Muscle of leg (tissue), 11 donors: ENCODE data around the gene ZNF598. TPM values are rescaled to one million over a fixed set of nuclear protein-coding genes. Genes with fewer than 3 reads are reported as not detected.

Experiments
- DNase-seq: peaks from one replicate; pipeline ENCODE4 v3.0.0; 2013
- H3K27ac ChIP-seq: one replicate; pipeline ENCODE4 v1.5.1; 2013; ENCODE audit warnings: mild to moderate bottlenecking, low read length, control low read depth
- H3K27me3 ChIP-seq: one replicate; pipeline ENCODE4 v1.6.1; 2013; ENCODE audit warnings: low read length; ENCODE audit not compliant: control insufficient read depth, insufficient read depth
- H3K36me3 ChIP-seq: one replicate; pipeline ENCODE4 v1.6.1; 2013; ENCODE audit warnings: low read length; ENCODE audit not compliant: control insufficient read depth, insufficient read depth
- H3K4me1 ChIP-seq: one replicate; pipeline ENCODE4 v1.6.1; 2013; ENCODE audit warnings: low read length; ENCODE audit not compliant: control insufficient read depth, insufficient read depth
- H3K4me3 ChIP-seq: one replicate; pipeline ENCODE4 v1.5.1; 2013; ENCODE audit warnings: low read length, control low read depth
- H3K9me3 ChIP-seq: replicated peaks from 2 replicates; pipeline ENCODE4 v1.6.1; 2013; ENCODE audit warnings: low read depth, low read length; ENCODE audit not compliant: control insufficient read depth
- WGBS: methylation state at CpG from one replicate; pipeline ENCODE4 v1.1.5; 2013; ENCODE audit warnings: missing lambda C conversion rate; ENCODE audit not compliant: insufficient coverage; 5-methylcytosine and 5-hydroxymethylcytosine counted together
- polyA plus RNA-seq, 8 donors: library from polyadenylated mRNA; unstranded; fragments of 120-200 nt; gene quantifications; one replicate each; pipeline versions ENCODE4 v1.2.1 to v1.2.3, GENCODE V29; 2013; ENCODE audit warnings: inconsistent platforms in 1 of 8, low replicate concordance in 1 of 8; ENCODE audit not compliant: insufficient read length in 8 of 8, insufficient read depth in 1 of 8
- total RNA-seq: library from RNA; stranded (reverse); fragments of 120-200 nt; gene quantifications from one replicate; pipeline ENCODE4 v1.2.4, GENCODE V29; 2013

ZNF598 gene
- total and polyA plus RNA-seq, 9 donors = 6.6 to 28.6 (median 23.5) TPM

GRCh38 chr16:1953734-1954133 lies 55.9 kb downstream of the ZNF598 start:
- peak overlapping the region; percentile 74 for H3K27ac ChIP-seq
- H3K27me3 ChIP-seq = no peaks in the 10 kb centered on the region
- peak overlapping the region; percentile 14 for H3K4me3 ChIP-seq
- no peaks in the 10 kb centered on the region for H3K9me3 ChIP-seq
- no peaks in the 10 kb centered on the region for H3K36me3 ChIP-seq
- peaks cover 35% of the 10 kb centered on the region for H3K4me1 ChIP-seq
- DNase-seq = no peak
- WGBS = 83% methylated on average over 22 of the region's 22 CpGs

- Histone ChIP-seq H3K9me3 (no peaks in the 10 kb centered on the region), H3K4me3 (no peak overlapping the region), H3K27me3 (no peaks in the 10 kb centered on the region), H3K4me1 (peaks cover 43% of the 10 kb centered on the region), H3K27ac (peak overlapping the region; percentile 56), H3K36me3 (no peaks in the 10 kb centered on the region)
- 82% methylated on average over 19 of the region's 19 CpGs for WGBS
- DNase-seq = no peak
Observed at GRCh38 chr16:1950559-1950958, 59.1 kb downstream of the ZNF598 start.

GRCh38 chr16:1950047-1950446 lies 59.6 kb downstream of the ZNF598 start:
- H3K27ac ChIP-seq = peak overlapping the region; percentile 56
- peak; percentile 50 for DNase-seq
- no peaks in the 10 kb centered on the region for H3K27me3 ChIP-seq
- H3K4me1 ChIP-seq = peaks cover 43% of the 10 kb centered on the region
- WGBS = 64% methylated on average over 6 of the region's 7 CpGs
- no peak overlapping the region for H3K4me3 ChIP-seq
- no peaks in the 10 kb centered on the region for H3K36me3 ChIP-seq
- no peaks in the 10 kb centered on the region for H3K9me3 ChIP-seq

- no peak for DNase-seq
- Histone ChIP-seq H3K9me3 (no peaks in the 10 kb centered on the region), H3K4me1 (peaks cover 38% of the 10 kb centered on the region), H3K27me3 (no peaks in the 10 kb centered on the region), H3K36me3 (no peaks in the 10 kb centered on the region), H3K27ac (no peak overlapping the region), H3K4me3 (no peak overlapping the region)
- WGBS = 94% methylated on average over 7 of the region's 11 CpGs
Observed at GRCh38 chr16:1949507-1949906, 60.1 kb downstream of the ZNF598 start.

Other genes with a start within 250 kb of the ZNF598 start
Only the 30 nearest of the 33 such genes appear.
- 45.7 TPM for gene MRPS34, start 236.7 kb downstream of the ZNF598 start, total RNA-seq
- gene MRPS34, start 236.7 kb downstream of the ZNF598 start, polyA plus RNA-seq = 10 to 100 TPM; 44.7 to 57.8 (median 52.2) TPM
- 34.2 TPM for gene SPSB3, start 227.2 kb downstream of the ZNF598 start, total RNA-seq
- 10 to 100 TPM; 21.0 to 35.1 (median 24.5) TPM for gene SPSB3, start 227.2 kb downstream of the ZNF598 start, polyA plus RNA-seq
- 58.0 TPM for gene NUBP2, start 226.9 kb downstream of the ZNF598 start, total RNA-seq
- gene NUBP2, start 226.9 kb downstream of the ZNF598 start, polyA plus RNA-seq = 10 to 100 TPM; 40.6 to 59.7 (median 47.7) TPM
- gene IGFALS, start 216.1 kb downstream of the ZNF598 start, total RNA-seq = 0.22 TPM
- 1 to 10 TPM in 1 of 8 donors, under 1 TPM in 7; 0.11 to 1.1 (median 0.28) TPM for gene IGFALS, start 216.1 kb downstream of the ZNF598 start, polyA plus RNA-seq
- 36.1 TPM for gene HAGH, start 183.0 kb downstream of the ZNF598 start, total RNA-seq
- gene HAGH, start 183.0 kb downstream of the ZNF598 start, polyA plus RNA-seq = 10 to 100 TPM; 34.6 to 48.6 (median 39.5) TPM
- gene FAHD1, start 182.6 kb downstream of the ZNF598 start, total RNA-seq = 27.7 TPM
- gene FAHD1, start 182.6 kb downstream of the ZNF598 start, polyA plus RNA-seq = 10 to 100 TPM; 19.7 to 25.6 (median 21.9) TPM
- gene MEIOB, start 137.7 kb downstream of the ZNF598 start, total RNA-seq = not detected
- under 1 TPM in 7 of 8 donors, not detected in 1; 0.22 to 0.87 (median 0.55) TPM for gene MEIOB, start 137.7 kb downstream of the ZNF598 start, polyA plus RNA-seq
- gene HS3ST6, start 91.4 kb downstream of the ZNF598 start, total RNA-seq = not detected
- 1 to 10 TPM in 1 of 8 donors, not detected in 7; 1.7 TPM for gene HS3ST6, start 91.4 kb downstream of the ZNF598 start, polyA plus RNA-seq
- gene MSRB1, start 66.6 kb downstream of the ZNF598 start, total RNA-seq = 16.3 TPM
- gene MSRB1, start 66.6 kb downstream of the ZNF598 start, polyA plus RNA-seq = 10 to 100 TPM; 24.2 to 40.7 (median 29.1) TPM
- 43.0 TPM for gene RPL3L, start 55.1 kb downstream of the ZNF598 start, total RNA-seq
- gene RPL3L, start 55.1 kb downstream of the ZNF598 start, polyA plus RNA-seq = 10 to 100 TPM; 11.9 to 63.0 (median 33.4) TPM
- gene NDUFB10, start 50.3 kb downstream of the ZNF598 start, total RNA-seq = 142 TPM
- gene NDUFB10, start 50.3 kb downstream of the ZNF598 start, polyA plus RNA-seq = 100 to 1,000 TPM in 7 of 8 donors, 10 to 100 TPM in 1; 95.4 to 162 (median 128) TPM
- 2,334 TPM for gene RPS2, start 45.0 kb downstream of the ZNF598 start, total RNA-seq
- 1,000 to 10,000 TPM; 3,011 to 3,712 (median 3,485) TPM for gene RPS2, start 45.0 kb downstream of the ZNF598 start, polyA plus RNA-seq
- gene RNF151, start 43.0 kb downstream of the ZNF598 start, total RNA-seq = not detected
- gene RNF151, start 43.0 kb downstream of the ZNF598 start, polyA plus RNA-seq = not detected
- gene TBL3, start 37.8 kb downstream of the ZNF598 start, total RNA-seq = 23.9 TPM
- 10 to 100 TPM; 27.9 to 32.9 (median 30.6) TPM for gene TBL3, start 37.8 kb downstream of the ZNF598 start, polyA plus RNA-seq
- 0.89 TPM for gene NOXO1, start 28.4 kb downstream of the ZNF598 start, total RNA-seq
- gene NOXO1, start 28.4 kb downstream of the ZNF598 start, polyA plus RNA-seq = 1 to 10 TPM in 4 of 8 donors, under 1 TPM in 4; 0.29 to 1.7 (median 0.98) TPM
- 18.3 TPM for gene GFER, start 25.6 kb downstream of the ZNF598 start, total RNA-seq
- 10 to 100 TPM; 14.7 to 23.8 (median 17.8) TPM for gene GFER, start 25.6 kb downstream of the ZNF598 start, polyA plus RNA-seq
- 0.93 TPM for gene SYNGR3, start 19.9 kb downstream of the ZNF598 start, total RNA-seq
- 1 to 10 TPM in 6 of 8 donors, under 1 TPM in 2; 0.70 to 1.5 (median 1.2) TPM for gene SYNGR3, start 19.9 kb downstream of the ZNF598 start, polyA plus RNA-seq
- gene NPW, start 10.0 kb upstream of the ZNF598 start, total RNA-seq = 0.80 TPM
- 1 to 10 TPM in 7 of 8 donors, under 1 TPM in 1; 0.57 to 5.4 (median 2.6) TPM for gene NPW, start 10.0 kb upstream of the ZNF598 start, polyA plus RNA-seq
- gene NHERF2, start 17.1 kb upstream of the ZNF598 start, total RNA-seq = 22.1 TPM
- 10 to 100 TPM; 34.5 to 60.6 (median 45.6) TPM for gene NHERF2, start 17.1 kb upstream of the ZNF598 start, polyA plus RNA-seq
- 20.2 TPM for gene NTHL1, start 38.0 kb upstream of the ZNF598 start, total RNA-seq
- 10 to 100 TPM; 11.5 to 18.1 (median 14.0) TPM for gene NTHL1, start 38.0 kb upstream of the ZNF598 start, polyA plus RNA-seq
- 31.8 TPM for gene TSC2, start 38.2 kb upstream of the ZNF598 start, total RNA-seq
- gene TSC2, start 38.2 kb upstream of the ZNF598 start, polyA plus RNA-seq = 100 to 1,000 TPM in 3 of 8 donors, 10 to 100 TPM in 5; 57.6 to 109 (median 84.6) TPM
- gene PKD1, start 126.1 kb upstream of the ZNF598 start, total RNA-seq = 63.3 TPM
- gene PKD1, start 126.1 kb upstream of the ZNF598 start, polyA plus RNA-seq = 100 to 1,000 TPM; 120 to 183 (median 156) TPM
- 0.40 TPM for gene RAB26, start 138.8 kb upstream of the ZNF598 start, total RNA-seq
- gene RAB26, start 138.8 kb upstream of the ZNF598 start, polyA plus RNA-seq = 1 to 10 TPM in 4 of 8 donors, under 1 TPM in 4; 0.27 to 3.4 (median 0.86) TPM
- gene TRAF7, start 146.0 kb upstream of the ZNF598 start, total RNA-seq = 29.0 TPM
- gene TRAF7, start 146.0 kb upstream of the ZNF598 start, polyA plus RNA-seq = 10 to 100 TPM; 32.6 to 52.6 (median 47.6) TPM
- gene CASKIN1, start 186.8 kb upstream of the ZNF598 start, total RNA-seq = 0.75 TPM
- 1 to 10 TPM in 7 of 8 donors, under 1 TPM in 1; 0.94 to 2.4 (median 1.9) TPM for gene CASKIN1, start 186.8 kb upstream of the ZNF598 start, polyA plus RNA-seq
- gene MLST8, start 195.6 kb upstream of the ZNF598 start, total RNA-seq = 13.7 TPM
- gene MLST8, start 195.6 kb upstream of the ZNF598 start, polyA plus RNA-seq = 10 to 100 TPM; 30.6 to 38.2 (median 34.5) TPM
- 5.8 TPM for gene BRICD5, start 201.0 kb upstream of the ZNF598 start, total RNA-seq
- 10 to 100 TPM in 2 of 8 donors, 1 to 10 TPM in 6; 3.9 to 11.0 (median 7.6) TPM for gene BRICD5, start 201.0 kb upstream of the ZNF598 start, polyA plus RNA-seq
- gene PGP, start 205.0 kb upstream of the ZNF598 start, total RNA-seq = 12.2 TPM
- 10 to 100 TPM; 11.8 to 18.1 (median 16.9) TPM for gene PGP, start 205.0 kb upstream of the ZNF598 start, polyA plus RNA-seq
- gene E4F1, start 213.8 kb upstream of the ZNF598 start, total RNA-seq = 18.6 TPM
- gene E4F1, start 213.8 kb upstream of the ZNF598 start, polyA plus RNA-seq = 10 to 100 TPM; 14.2 to 19.3 (median 17.3) TPM
- gene DNASE1L2, start 226.6 kb upstream of the ZNF598 start, total RNA-seq = 0.89 TPM
- 1 to 10 TPM in 1 of 8 donors, under 1 TPM in 7; 0.60 to 1.2 (median 0.84) TPM for gene DNASE1L2, start 226.6 kb upstream of the ZNF598 start, polyA plus RNA-seq